Activated naive CD4-positive, alpha-beta T cell treated with anti-CD3 and anti-CD28 coated beads for 36 hours (primary cell): ENCODE measurements around the gene NRXN3. TPM values are rescaled to one million over a fixed set of nuclear protein-coding genes. Genes with fewer than 3 reads are reported as not detected.

Experiments used
- CTCF ChIA-PET: fragments of 350-600 bp; sonication (Branson Sonifier 250); formaldehyde crosslinking; loops from one replicate; lab custom pipeline; 2021; ENCODE audit warnings: antibody characterized with exemption; lab: Charles Lee
- DNase-seq: peaks from one replicate; pipeline ENCODE4 v3.0.0-alpha.2; 2020
- H3K27ac Mint-ChIP-seq: one replicate; pipeline ENCODE4 v1.8.0; 2021; ENCODE audit warnings: mild to moderate bottlenecking, mixed read lengths
- H3K27me3 Mint-ChIP-seq: one replicate; pipeline ENCODE4 v1.8.0; 2021; ENCODE audit warnings: low read depth, mixed read lengths
- H3K36me3 Mint-ChIP-seq: one replicate; pipeline ENCODE4 v1.8.0; 2021; ENCODE audit warnings: low read depth, mixed read lengths
- H3K4me1 Mint-ChIP-seq: one replicate; pipeline ENCODE4 v1.8.0; 2021; ENCODE audit warnings: low read depth, mixed read lengths
- H3K4me3 Mint-ChIP-seq: one replicate; pipeline ENCODE4 v1.8.0; 2021; ENCODE audit warnings: mild to moderate bottlenecking, moderate library complexity, mixed read lengths
- H3K9me3 Mint-ChIP-seq: one replicate; pipeline ENCODE4 v1.8.0; 2021; ENCODE audit warnings: mixed read lengths
- intact Hi-C: fragments of 100-400 bp; cut with micrococcal nuclease; formaldehyde crosslinking; loops from one replicate; pipeline ENCODE4 v1.15.1; 2023
- total RNA-seq, 2 experiments: library from RNA; stranded (reverse); gene quantifications; one replicate each; pipeline ENCODE4 v1.2.3, GENCODE V29; 2021

NRXN3 gene
- total RNA-seq, 2 experiments from 2014 or later, result not detected

- CTCF ChIA-PET, result interaction anchor here (0.6 to 0.9 kb wide), 4 partner anchors 15 to 1084 kb away, joined by 3 to 7 read pairs (median 4); no protein-coding TSS in a partner anchor
- Mint-ChIP-seq H3K27ac (no peak overlapping the region), H3K27me3 (peaks cover 5% of the 10 kb centered on the region), H3K4me3 (no peak overlapping the region), H3K9me3 (no peaks in the 10 kb centered on the region), H3K4me1 (no peaks in the 10 kb centered on the region), H3K36me3 (no peaks in the 10 kb centered on the region)
- DNase-seq, result no peak
- intact Hi-C loops, result no loop called here
Observed at GRCh38 chr14:78933948-78934524, 763.9 kb downstream of the NRXN3 start.

GRCh38 chr14:78946949-78947348, 776.8 kb downstream of the NRXN3 start:
- no peak overlapping the region for H3K4me3 Mint-ChIP-seq
- H3K9me3 Mint-ChIP-seq, result no peaks in the 10 kb centered on the region
- no peak overlapping the region for H3K27ac Mint-ChIP-seq
- no peak for DNase-seq
- intact Hi-C loops, result no loop called here
- no peaks in the 10 kb centered on the region for H3K4me1 Mint-ChIP-seq
- H3K36me3 Mint-ChIP-seq, result no peaks in the 10 kb centered on the region
- CTCF ChIA-PET, result interaction anchor here (1.2 kb wide), 1 partner anchor 14 kb away, joined by 4 read pairs; no protein-coding TSS in a partner anchor
- peaks cover 6% of the 10 kb centered on the region for H3K27me3 Mint-ChIP-seq

- CTCF ChIA-PET, result no interaction called here
- H3K27me3 Mint-ChIP-seq, result peaks cover 6% of the 10 kb centered on the region
- intact Hi-C loops, result no loop called here
- no peaks in the 10 kb centered on the region for H3K4me1 Mint-ChIP-seq
- H3K36me3 Mint-ChIP-seq, result no peaks in the 10 kb centered on the region
- DNase-seq, result no peak
- H3K4me3 Mint-ChIP-seq, result no peak overlapping the region
- H3K9me3 Mint-ChIP-seq, result no peaks in the 10 kb centered on the region
- H3K27ac Mint-ChIP-seq, result no peak overlapping the region
Observed at GRCh38 chr14:78947681-78948080, 777.5 kb downstream of the NRXN3 start.

GRCh38 chr14:78950649-78951048, 780.5 kb downstream of the NRXN3 start:
- intact Hi-C loops, result no loop called here
- Mint-ChIP-seq H3K4me3 (no peak overlapping the region), H3K36me3 (no peaks in the 10 kb centered on the region), H3K27me3 (peaks cover 6% of the 10 kb centered on the region), H3K9me3 (no peaks in the 10 kb centered on the region), H3K27ac (no peak overlapping the region), H3K4me1 (no peaks in the 10 kb centered on the region)
- CTCF ChIA-PET, result no interaction called here
- DNase-seq, result no peak

DNA sequence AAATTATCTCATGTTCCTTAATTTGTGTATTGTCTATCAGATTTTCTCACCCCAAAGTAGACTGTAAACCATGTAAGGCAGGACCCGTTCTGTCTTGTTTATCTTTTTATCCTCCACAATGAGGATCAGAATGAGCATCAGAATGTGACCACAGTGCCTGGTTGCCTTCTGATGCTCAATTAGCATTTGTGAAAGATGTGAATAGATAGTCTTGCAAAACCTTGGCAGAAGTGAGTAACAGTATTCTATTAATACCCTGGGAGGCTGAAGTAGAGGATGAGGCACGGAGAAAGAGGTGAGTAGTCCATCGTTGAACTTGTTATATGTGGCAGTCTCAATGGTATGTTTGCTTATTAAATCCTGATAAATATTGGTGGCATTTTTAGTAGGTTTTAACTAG, 781.4 kb downstream of the NRXN3 start:
- DNase-seq, result no peak
- no peak overlapping the region for H3K27ac Mint-ChIP-seq
- intact Hi-C loops, result no loop called here
- CTCF ChIA-PET, result no interaction called here
- H3K9me3 Mint-ChIP-seq, result no peaks in the 10 kb centered on the region
- H3K4me3 Mint-ChIP-seq, result no peak overlapping the region
- H3K27me3 Mint-ChIP-seq, result peaks cover 6% of the 10 kb centered on the region
- H3K4me1 Mint-ChIP-seq, result no peaks in the 10 kb centered on the region
- H3K36me3 Mint-ChIP-seq, result no peaks in the 10 kb centered on the region

DNA sequence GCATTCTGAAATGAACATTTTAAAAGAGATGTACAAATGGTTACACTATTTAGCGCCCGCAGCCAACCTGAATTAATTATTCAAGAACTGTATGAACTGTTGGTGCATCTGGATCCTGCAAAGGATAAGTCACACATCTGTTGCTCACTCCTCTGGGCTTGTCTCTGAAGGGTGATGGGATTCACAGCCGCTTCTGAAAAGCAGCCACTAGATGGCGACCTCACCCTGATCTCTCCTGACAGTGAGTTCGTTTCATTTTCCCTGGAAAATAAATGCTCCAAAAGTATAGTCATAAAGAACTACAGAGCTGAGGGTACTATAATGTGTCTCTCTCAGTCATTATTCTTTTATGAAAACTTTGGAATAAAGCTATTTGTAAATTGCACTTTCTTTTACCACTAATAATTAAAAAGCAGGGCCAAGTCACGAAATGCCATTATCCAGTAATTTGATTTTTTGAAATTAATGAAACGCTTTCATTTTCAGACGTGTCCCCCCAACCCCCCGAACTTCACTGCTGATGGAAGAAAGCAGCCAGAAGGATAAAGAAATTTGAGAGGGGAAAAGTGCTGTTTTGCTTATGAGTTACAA, 789.6 kb downstream of the NRXN3 start:
- Mint-ChIP-seq H3K36me3 (no peaks in the 10 kb centered on the region), H3K4me3 (no peak overlapping the region), H3K27me3 (peaks cover 2% of the 10 kb centered on the region), H3K9me3 (no peaks in the 10 kb centered on the region), H3K4me1 (peaks cover 2% of the 10 kb centered on the region), H3K27ac (no peak overlapping the region)
- peak; percentile 64 for DNase-seq
- CTCF ChIA-PET, result interaction anchor here (0.6 to 1.5 kb wide), 8 partner anchors 9 to 403 kb away, joined by 3 to 4 read pairs (median 3); no protein-coding TSS in a partner anchor
- intact Hi-C loops, result loop anchor here (1.0 kb wide), 1 partner anchor 1891 kb away; no protein-coding TSS in a partner anchor

DNA sequence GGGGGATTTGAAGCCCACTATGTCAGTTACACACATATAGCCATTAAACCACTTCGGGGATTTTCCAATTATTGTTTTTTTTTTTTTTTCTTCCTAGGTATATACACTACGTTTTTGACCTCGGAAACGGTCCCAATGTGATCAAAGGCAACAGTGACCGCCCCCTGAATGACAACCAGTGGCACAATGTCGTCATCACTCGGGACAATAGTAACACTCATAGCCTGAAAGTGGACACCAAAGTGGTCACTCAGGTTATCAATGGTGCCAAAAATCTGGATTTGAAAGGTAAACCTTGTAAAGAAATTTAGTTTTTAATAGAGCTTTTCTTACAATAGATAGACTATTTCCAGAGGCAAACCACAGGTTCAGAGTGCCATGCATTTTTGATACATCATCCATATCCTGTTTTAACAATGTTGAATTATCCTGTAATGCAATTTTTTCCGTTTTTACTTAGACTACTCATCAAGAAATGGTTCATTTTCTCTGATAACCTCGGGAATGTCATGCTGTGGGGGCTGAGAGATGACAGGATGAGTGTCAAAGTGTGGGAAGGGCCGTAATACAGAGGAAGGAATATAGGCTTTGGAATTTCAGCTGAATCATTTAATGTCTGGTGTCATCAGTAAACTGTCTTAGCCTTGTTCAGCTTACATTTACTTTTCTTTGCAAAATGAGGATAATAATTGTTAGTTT, 797.1 kb downstream of the NRXN3 start:
- Mint-ChIP-seq H3K4me1 (no peaks in the 10 kb centered on the region), H3K36me3 (no peaks in the 10 kb centered on the region), H3K9me3 (no peaks in the 10 kb centered on the region), H3K27ac (no peak overlapping the region), H3K4me3 (no peak overlapping the region), H3K27me3 (peaks cover 3% of the 10 kb centered on the region)
- intact Hi-C loops, result no loop called here
- DNase-seq, result no peak
- CTCF ChIA-PET, result interaction anchor here (0.6 kb wide), 1 partner anchor 597 kb away, joined by 4 read pairs; no protein-coding TSS in a partner anchor

DNA sequence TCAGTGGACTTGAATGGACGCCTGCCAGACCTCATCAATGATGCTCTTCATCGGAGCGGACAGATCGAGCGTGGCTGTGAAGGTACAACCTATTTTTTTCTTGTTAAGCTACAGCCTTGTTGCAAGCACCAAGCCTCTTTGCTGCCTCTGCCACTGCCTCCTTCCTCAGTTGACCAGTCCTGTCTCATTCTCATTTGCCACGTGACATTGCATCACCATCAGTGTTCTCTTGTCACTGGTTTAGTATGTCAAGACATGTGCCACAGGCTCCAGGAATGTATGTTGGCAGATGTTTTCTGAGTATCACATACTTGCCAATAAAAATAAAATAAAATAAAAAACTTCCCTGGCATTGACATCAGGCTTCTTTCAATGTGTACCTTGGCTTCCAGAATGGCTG, 798.1 kb downstream of the NRXN3 start:
- Mint-ChIP-seq H3K36me3 (no peaks in the 10 kb centered on the region), H3K27ac (no peak overlapping the region), H3K4me3 (no peak overlapping the region), H3K27me3 (peaks cover 6% of the 10 kb centered on the region), H3K9me3 (no peaks in the 10 kb centered on the region), H3K4me1 (no peaks in the 10 kb centered on the region)
- intact Hi-C loops, result no loop called here
- no peak for DNase-seq
- CTCF ChIA-PET, result interaction anchor here (0.9 kb wide), 1 partner anchor 8 kb away, joined by 3 read pairs; no protein-coding TSS in a partner anchor

GRCh38 chr14:78970677-78971076, 800.5 kb downstream of the NRXN3 start:
- H3K27ac Mint-ChIP-seq, result no peak overlapping the region
- no peaks in the 10 kb centered on the region for H3K4me1 Mint-ChIP-seq
- no peak for DNase-seq
- CTCF ChIA-PET, result interaction anchor here (1.4 kb wide), 1 partner anchor 11 kb away, joined by 4 read pairs; no protein-coding TSS in a partner anchor
- H3K4me3 Mint-ChIP-seq, result no peak overlapping the region
- peaks cover 10% of the 10 kb centered on the region for H3K27me3 Mint-ChIP-seq
- intact Hi-C loops, result no loop called here
- H3K36me3 Mint-ChIP-seq, result no peaks in the 10 kb centered on the region
- H3K9me3 Mint-ChIP-seq, result no peaks in the 10 kb centered on the region

GRCh38 chr14:78972440-78972839, 802.3 kb downstream of the NRXN3 start:
- CTCF ChIA-PET, result interaction anchor here (0.6 to 1.2 kb wide), 3 partner anchors 12 to 441 kb away, joined by 3 read pairs; no protein-coding TSS in a partner anchor

DNA sequence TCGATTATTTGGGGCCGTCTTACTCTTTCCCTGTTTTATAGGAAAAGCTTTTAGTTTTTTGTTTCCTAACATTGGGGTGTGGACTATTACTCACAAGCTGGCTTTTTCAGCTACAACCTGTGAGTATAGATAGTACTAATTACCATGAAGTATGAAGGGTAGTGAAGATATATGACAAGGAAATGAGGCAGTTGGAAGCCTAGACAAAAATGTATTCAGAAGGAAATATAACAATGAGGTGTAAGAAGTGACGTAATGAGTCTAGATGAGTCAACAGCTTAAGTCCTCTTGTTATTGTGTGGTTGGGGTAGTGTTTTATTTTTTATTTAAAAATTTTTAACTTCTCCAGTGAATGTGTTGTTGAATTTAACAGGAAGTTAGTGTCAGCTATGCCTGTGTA, 804.5 kb downstream of the NRXN3 start:
- Mint-ChIP-seq H3K27ac (no peak overlapping the region), H3K4me3 (no peak overlapping the region), H3K4me1 (no peaks in the 10 kb centered on the region), H3K36me3 (no peaks in the 10 kb centered on the region), H3K27me3 (peaks cover 8% of the 10 kb centered on the region), H3K9me3 (no peaks in the 10 kb centered on the region)
- no peak for DNase-seq
- CTCF ChIA-PET, result interaction anchor here (0.7 to 1.2 kb wide), 3 partner anchors 9 to 743 kb away, joined by 3 read pairs; no protein-coding TSS in a partner anchor
- intact Hi-C loops, result no loop called here

More at GRCh38 chr14:78972440-78972839, 802.3 kb downstream of the NRXN3 start:
- H3K27ac Mint-ChIP-seq, result no peak overlapping the region
- H3K27me3 Mint-ChIP-seq, result peaks cover 10% of the 10 kb centered on the region
- DNase-seq, result no peak
- no peak overlapping the region for H3K4me3 Mint-ChIP-seq
- H3K36me3 Mint-ChIP-seq, result no peaks in the 10 kb centered on the region
- intact Hi-C loops, result no loop called here
- no peaks in the 10 kb centered on the region for H3K9me3 Mint-ChIP-seq
- no peaks in the 10 kb centered on the region for H3K4me1 Mint-ChIP-seq

DNA sequence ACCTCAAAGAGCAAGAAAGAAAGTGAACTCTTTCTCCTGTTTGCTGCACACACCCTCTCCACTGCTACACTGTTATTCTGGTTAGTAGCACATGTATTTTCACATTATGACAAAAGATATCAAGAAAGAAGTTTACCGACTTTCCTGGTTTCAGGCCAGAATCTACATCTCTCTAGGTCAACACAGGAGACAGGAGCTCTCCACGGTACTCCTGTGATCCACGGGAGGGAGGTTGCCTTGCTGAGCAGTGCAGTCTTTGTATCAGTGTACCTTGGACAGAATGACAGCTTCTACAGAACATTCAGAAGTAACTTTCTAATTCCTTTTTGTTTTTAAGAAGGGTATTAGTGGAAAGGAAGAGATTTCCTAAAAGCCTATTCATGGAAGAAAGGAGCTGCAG, 805.6 kb downstream of the NRXN3 start:
- no peak overlapping the region for H3K4me3 Mint-ChIP-seq
- no peaks in the 10 kb centered on the region for H3K9me3 Mint-ChIP-seq
- H3K27me3 Mint-ChIP-seq, result peaks cover 8% of the 10 kb centered on the region
- CTCF ChIA-PET, result no interaction called here
- no peaks in the 10 kb centered on the region for H3K4me1 Mint-ChIP-seq
- intact Hi-C loops, result no loop called here
- H3K27ac Mint-ChIP-seq, result no peak overlapping the region
- H3K36me3 Mint-ChIP-seq, result no peaks in the 10 kb centered on the region
- no peak for DNase-seq
